ENCODE results near the gene KIF26B. TPM values are rescaled to one million over a fixed set of nuclear protein-coding genes. Genes with fewer than 3 reads are reported as not detected.

KIF26B gene
- polyA plus RNA-seq, 1 donor (not counting 4 experiments of a cell fraction or from before 2014, with no cell fraction given), result 0.58 TPM

DNA sequence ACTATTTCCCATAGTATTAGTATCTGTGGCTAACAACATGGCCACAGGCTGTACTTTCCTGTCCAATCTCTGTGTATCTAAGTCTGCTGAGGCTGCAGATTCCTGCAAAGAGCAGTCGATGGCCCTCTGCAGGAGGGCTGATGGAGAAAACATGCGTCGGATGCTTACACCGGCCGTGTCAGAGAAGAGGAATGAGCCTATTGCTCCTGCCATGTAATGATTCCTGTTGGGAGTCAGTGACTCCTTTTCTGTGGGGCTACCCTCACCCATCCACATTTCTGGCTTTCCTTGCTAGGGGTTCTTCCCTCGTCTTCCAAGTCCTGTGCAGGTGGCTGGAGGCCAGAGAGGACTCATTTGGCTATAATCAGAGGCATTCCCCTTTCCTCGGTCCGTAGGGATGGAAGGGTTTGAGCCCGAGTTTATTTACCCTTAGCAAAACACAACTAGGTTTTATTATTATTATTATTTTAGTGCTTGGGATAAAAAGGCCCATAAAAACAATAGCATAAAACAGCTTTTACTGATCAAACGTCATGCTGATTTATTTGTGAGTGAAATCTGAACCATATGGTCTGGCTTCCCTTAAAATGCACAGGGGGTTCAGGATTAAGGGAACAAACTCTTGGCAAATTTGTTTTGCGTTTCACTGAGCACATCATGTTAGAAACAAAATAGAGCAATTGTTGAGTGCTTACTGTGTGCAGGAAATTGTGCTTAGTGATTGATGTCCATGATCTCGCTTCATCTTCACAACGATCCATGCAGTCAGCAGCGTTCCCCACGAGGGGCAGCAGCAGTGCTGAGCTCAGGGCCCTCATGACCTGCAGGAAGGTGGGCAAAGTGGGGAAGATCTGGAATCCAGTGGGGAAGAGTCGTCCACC lies 70.8 kb downstream of the KIF26B start:
- no peak for DNase-seq (ENCODE audit: low read depth, low spot score)
- no peak for FAIRE-seq
- no peaks in the 10 kb centered on the region for H3K36me3 ChIP-seq (ENCODE audit: control insufficient read depth in 2 of 2, extremely low read depth in 1 of 2, insufficient read depth in 2 of 2, low read length in 2 of 2)
- no peak overlapping the region for H3K4me2 ChIP-seq (ENCODE audit: control insufficient read depth, extremely low read depth, insufficient read depth, low read depth, low read length)
- H3K27me3 ChIP-seq (ENCODE audit: control insufficient read depth, extremely low read depth, insufficient read depth, low read length), result no peaks in the 10 kb centered on the region
- no peaks in the 10 kb centered on the region for H4K20me1 ChIP-seq (ENCODE audit: control insufficient read depth, extremely low read depth, insufficient read depth, low read length)
- H3K4me1 ChIP-seq (ENCODE audit: control insufficient read depth, extremely low read depth, insufficient read depth, low read length), result no peaks in the 10 kb centered on the region
- H3K9me3 ChIP-seq (ENCODE audit: control insufficient read depth, low read depth, low read length), result no peaks in the 10 kb centered on the region
- no peaks in the 10 kb centered on the region for H3K9me1 ChIP-seq (ENCODE audit: control insufficient read depth, extremely low read depth, insufficient read depth, low read length)
- H3K9ac ChIP-seq (ENCODE audit: control insufficient read depth, extremely low read depth, insufficient read depth, low read length), result no peak overlapping the region
- H3K27ac ChIP-seq (ENCODE audit: control insufficient read depth, insufficient read depth, low read length), result no peak overlapping the region
- dilution Hi-C loops (cut with MboI; ENCODE audit: extremely low pct_ligation_motif_present, low sequenced_read_pairs), result no loop called here
- H3K79me2 ChIP-seq (ENCODE audit: control insufficient read depth, insufficient read depth, low read length), result no peaks in the 10 kb centered on the region
- H2AFZ ChIP-seq (ENCODE audit: control insufficient read depth, low read length), result no peak overlapping the region
- H3K4me3 ChIP-seq (ENCODE audit: control insufficient read depth in 2 of 3, extremely low read depth in 1 of 3, insufficient read depth in 2 of 3, low read depth in 1 of 3, low read length in 3 of 3), result no peak overlapping the region
- TF ChIP-seq, protein P1, sequence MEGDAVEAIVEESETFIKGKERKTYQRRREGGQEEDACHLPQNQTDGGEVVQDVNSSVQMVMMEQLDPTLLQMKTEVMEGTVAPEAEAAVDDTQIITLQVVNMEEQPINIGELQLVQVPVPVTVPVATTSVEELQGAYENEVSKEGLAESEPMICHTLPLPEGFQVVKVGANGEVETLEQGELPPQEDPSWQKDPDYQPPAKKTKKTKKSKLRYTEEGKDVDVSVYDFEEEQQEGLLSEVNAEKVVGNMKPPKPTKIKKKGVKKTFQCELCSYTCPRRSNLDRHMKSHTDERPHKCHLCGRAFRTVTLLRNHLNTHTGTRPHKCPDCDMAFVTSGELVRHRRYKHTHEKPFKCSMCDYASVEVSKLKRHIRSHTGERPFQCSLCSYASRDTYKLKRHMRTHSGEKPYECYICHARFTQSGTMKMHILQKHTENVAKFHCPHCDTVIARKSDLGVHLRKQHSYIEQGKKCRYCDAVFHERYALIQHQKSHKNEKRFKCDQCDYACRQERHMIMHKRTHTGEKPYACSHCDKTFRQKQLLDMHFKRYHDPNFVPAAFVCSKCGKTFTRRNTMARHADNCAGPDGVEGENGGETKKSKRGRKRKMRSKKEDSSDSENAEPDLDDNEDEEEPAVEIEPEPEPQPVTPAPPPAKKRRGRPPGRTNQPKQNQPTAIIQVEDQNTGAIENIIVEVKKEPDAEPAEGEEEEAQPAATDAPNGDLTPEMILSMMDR (optimal IDR thresholded peaks at IDR 0.05 in 1 of 3, IDR thresholded peaks at IDR 0.05 in 1 of 3, conservative IDR thresholded peaks at IDR 0.05 in 1 of 3; ENCODE audit: extremely low read depth in 1 of 3, insufficient read depth in 2 of 3, low read length in 3 of 3), result no peak
- no peak for TF ChIP-seq EZH2 (IDR thresholded peaks at IDR 0.05; ENCODE audit: low read length)

DNA sequence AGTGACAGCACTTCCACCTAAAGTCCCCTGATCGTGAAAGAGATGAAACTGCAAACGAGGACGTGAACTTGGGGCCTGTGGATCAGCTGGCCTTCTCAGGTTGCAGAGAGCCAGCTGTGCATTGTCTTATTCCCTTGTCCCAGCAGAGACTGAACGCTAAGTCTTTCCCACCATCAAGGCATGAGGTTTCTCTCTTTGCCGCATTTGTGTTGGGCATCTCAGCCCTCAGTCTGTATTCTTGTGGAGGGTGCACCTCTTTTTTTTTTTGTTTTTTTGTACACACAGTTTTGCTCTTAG lies 71.4 kb downstream of the KIF26B start:
- H3K9me3 ChIP-seq (ENCODE audit: control insufficient read depth, low read depth, low read length), result no peaks in the 10 kb centered on the region
- TF ChIP-seq, protein P1 (optimal IDR thresholded peaks at IDR 0.05 in 1 of 3, IDR thresholded peaks at IDR 0.05 in 1 of 3, conservative IDR thresholded peaks at IDR 0.05 in 1 of 3; ENCODE audit: extremely low read depth in 1 of 3, insufficient read depth in 2 of 3, low read length in 3 of 3), result no peak
- H3K27ac ChIP-seq (ENCODE audit: control insufficient read depth, insufficient read depth, low read length), result no peak overlapping the region
- no peak for DNase-seq (ENCODE audit: low read depth, low spot score)
- dilution Hi-C loops (cut with MboI; ENCODE audit: extremely low pct_ligation_motif_present, low sequenced_read_pairs), result no loop called here
- FAIRE-seq, result no peak
- no peak overlapping the region for H3K4me3 ChIP-seq (ENCODE audit: control insufficient read depth in 2 of 3, extremely low read depth in 1 of 3, insufficient read depth in 2 of 3, low read depth in 1 of 3, low read length in 3 of 3)
- no peaks in the 10 kb centered on the region for H3K27me3 ChIP-seq (ENCODE audit: control insufficient read depth, extremely low read depth, insufficient read depth, low read length)
- no peak overlapping the region for H3K4me2 ChIP-seq (ENCODE audit: control insufficient read depth, extremely low read depth, insufficient read depth, low read depth, low read length)
- no peaks in the 10 kb centered on the region for H3K79me2 ChIP-seq (ENCODE audit: control insufficient read depth, insufficient read depth, low read length)
- H3K9ac ChIP-seq (ENCODE audit: control insufficient read depth, extremely low read depth, insufficient read depth, low read length), result no peak overlapping the region
- H3K4me1 ChIP-seq (ENCODE audit: control insufficient read depth, extremely low read depth, insufficient read depth, low read length), result no peaks in the 10 kb centered on the region
- H3K9me1 ChIP-seq (ENCODE audit: control insufficient read depth, extremely low read depth, insufficient read depth, low read length), result no peaks in the 10 kb centered on the region
- no peaks in the 10 kb centered on the region for H3K36me3 ChIP-seq (ENCODE audit: control insufficient read depth in 2 of 2, extremely low read depth in 1 of 2, insufficient read depth in 2 of 2, low read length in 2 of 2)
- no peak overlapping the region for H2AFZ ChIP-seq (ENCODE audit: control insufficient read depth, low read length)
- no peaks in the 10 kb centered on the region for H4K20me1 ChIP-seq (ENCODE audit: control insufficient read depth, extremely low read depth, insufficient read depth, low read length)
